ENCODE data around the gene SLC10A7.

SLC10A7 gene

DNA sequence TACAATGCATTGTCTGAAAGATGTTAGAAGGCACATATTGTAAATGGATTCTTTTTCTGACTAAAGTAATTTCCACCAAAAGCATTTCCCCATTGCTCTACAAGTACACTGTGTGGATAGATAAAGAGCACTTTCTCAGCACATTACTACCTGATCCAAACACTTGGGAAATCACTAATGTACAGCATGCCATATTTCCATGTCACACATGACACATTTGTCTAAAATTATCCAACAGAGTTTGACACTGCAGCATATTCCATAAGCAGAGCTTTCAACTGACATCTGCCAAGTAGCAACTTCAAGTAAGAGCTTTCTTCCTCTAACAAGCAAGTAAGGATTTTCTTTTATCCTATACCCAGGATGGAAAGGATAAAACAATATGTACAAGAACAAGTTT is 257.9 kb downstream of the SLC10A7 start:
- H3K27ac Mint-ChIP-seq: no peak overlapping the region
- no peak overlapping the region for H3K4me3 Mint-ChIP-seq
- peaks cover 10% of the 10 kb centered on the region for H3K4me1 Mint-ChIP-seq
- no peaks in the 10 kb centered on the region for H3K9me3 Mint-ChIP-seq
- H3K36me3 Mint-ChIP-seq (ENCODE audit: low read depth): peaks cover 3% of the 10 kb centered on the region
- peaks cover 4% of the 10 kb centered on the region for H3K27me3 Mint-ChIP-seq (ENCODE audit: low read depth)
- TF ChIP-seq CTCF (IDR thresholded peaks at IDR 0.05; ENCODE audit: unreplicated experiment in 3 of 3): no peak

GRCh38 chr4:146261041-146261440 is 260.7 kb downstream of the SLC10A7 start:
- Mint-ChIP-seq H3K36me3 (ENCODE audit: low read depth) (peaks cover 3% of the 10 kb centered on the region), H3K27me3 (ENCODE audit: low read depth) (no peaks in the 10 kb centered on the region), H3K9me3 (no peaks in the 10 kb centered on the region), H3K4me3 (no peak overlapping the region), H3K4me1 (peaks cover 10% of the 10 kb centered on the region), H3K27ac (no peak overlapping the region)
- TF ChIP-seq CTCF (IDR thresholded peaks at IDR 0.05; ENCODE audit: unreplicated experiment in 3 of 3): no peak

- H3K27ac Mint-ChIP-seq: no peak overlapping the region
- no peak for TF ChIP-seq CTCF (IDR thresholded peaks at IDR 0.05; ENCODE audit: unreplicated experiment in 3 of 3)
- H3K36me3 Mint-ChIP-seq (ENCODE audit: low read depth): peaks cover 3% of the 10 kb centered on the region
- peaks cover 10% of the 10 kb centered on the region for H3K4me1 Mint-ChIP-seq
- H3K9me3 Mint-ChIP-seq: no peaks in the 10 kb centered on the region
- H3K4me3 Mint-ChIP-seq: no peak overlapping the region
- no peaks in the 10 kb centered on the region for H3K27me3 Mint-ChIP-seq (ENCODE audit: low read depth)
Observed at GRCh38 chr4:146260521-146260920, 261.2 kb downstream of the SLC10A7 start.

GRCh38 chr4:146257511-146257910 is 264.2 kb downstream of the SLC10A7 start:
- no peak overlapping the region for H3K27ac Mint-ChIP-seq
- no peaks in the 10 kb centered on the region for H3K27me3 Mint-ChIP-seq (ENCODE audit: low read depth)
- TF ChIP-seq CTCF (IDR thresholded peaks at IDR 0.05; ENCODE audit: unreplicated experiment in 3 of 3): no peak
- peaks cover 10% of the 10 kb centered on the region for H3K4me1 Mint-ChIP-seq
- H3K4me3 Mint-ChIP-seq: no peak overlapping the region
- no peaks in the 10 kb centered on the region for H3K9me3 Mint-ChIP-seq
- H3K36me3 Mint-ChIP-seq (ENCODE audit: low read depth): no peaks in the 10 kb centered on the region

GRCh38 chr4:146256328-146256727 is 265.4 kb downstream of the SLC10A7 start:
- H3K36me3 Mint-ChIP-seq (ENCODE audit: low read depth): no peaks in the 10 kb centered on the region
- H3K27ac Mint-ChIP-seq: no peak overlapping the region
- no peak overlapping the region for H3K4me3 Mint-ChIP-seq
- H3K27me3 Mint-ChIP-seq (ENCODE audit: low read depth): no peaks in the 10 kb centered on the region
- no peak for TF ChIP-seq CTCF (IDR thresholded peaks at IDR 0.05; ENCODE audit: unreplicated experiment in 3 of 3)
- peaks cover 7% of the 10 kb centered on the region for H3K4me1 Mint-ChIP-seq
- H3K9me3 Mint-ChIP-seq: no peaks in the 10 kb centered on the region

DNA sequence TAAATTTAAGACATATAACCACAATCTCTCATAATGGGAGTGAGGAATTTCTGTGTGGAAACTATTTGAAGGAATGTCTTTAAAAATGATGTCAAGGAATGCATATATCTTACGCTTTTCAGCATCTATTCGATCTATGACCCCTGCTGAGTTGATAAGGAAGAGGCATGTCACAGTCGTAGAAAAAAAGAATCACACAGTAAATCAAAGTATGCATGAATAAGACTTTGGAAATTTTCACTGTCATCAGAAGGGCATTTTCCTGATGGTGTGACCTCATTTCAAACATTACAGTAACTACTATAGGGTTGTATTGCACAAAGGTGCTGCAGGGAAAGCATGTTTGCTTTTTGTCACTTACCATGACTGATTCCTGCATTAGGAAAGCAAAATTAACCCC is 265.9 kb downstream of the SLC10A7 start:
- TF ChIP-seq CTCF (IDR thresholded peaks at IDR 0.05; ENCODE audit: unreplicated experiment in 3 of 3): no peak
- Mint-ChIP-seq H3K4me1 (peaks cover 2% of the 10 kb centered on the region), H3K36me3 (ENCODE audit: low read depth) (no peaks in the 10 kb centered on the region), H3K4me3 (no peak overlapping the region), H3K9me3 (no peaks in the 10 kb centered on the region), H3K27me3 (ENCODE audit: low read depth) (no peaks in the 10 kb centered on the region), H3K27ac (no peak overlapping the region)

All from nephron (organoid).